ENCODE measurements around the gene ZBED6.

DNA sequence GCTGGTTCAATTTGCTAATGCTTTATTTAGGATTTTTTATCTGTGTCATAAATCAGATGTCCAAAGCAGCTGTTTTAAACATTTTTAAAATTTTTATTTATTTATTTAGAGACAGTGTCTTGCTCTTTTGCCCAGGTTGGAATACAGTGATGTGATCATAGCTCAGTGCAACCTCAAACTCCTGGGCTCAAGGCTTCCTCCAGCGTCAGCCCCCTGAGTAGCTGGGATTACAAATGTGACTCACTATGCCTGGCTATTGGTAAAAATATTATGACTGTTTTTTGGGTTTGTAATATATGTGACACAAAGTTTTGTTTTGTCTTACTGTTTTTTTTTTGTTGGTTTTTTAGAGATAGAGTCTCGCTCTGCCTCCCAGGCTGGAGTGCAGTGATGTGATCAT is 11.8 kb downstream of the ZBED6 start:
- TF ChIP-seq, protein P1, sequence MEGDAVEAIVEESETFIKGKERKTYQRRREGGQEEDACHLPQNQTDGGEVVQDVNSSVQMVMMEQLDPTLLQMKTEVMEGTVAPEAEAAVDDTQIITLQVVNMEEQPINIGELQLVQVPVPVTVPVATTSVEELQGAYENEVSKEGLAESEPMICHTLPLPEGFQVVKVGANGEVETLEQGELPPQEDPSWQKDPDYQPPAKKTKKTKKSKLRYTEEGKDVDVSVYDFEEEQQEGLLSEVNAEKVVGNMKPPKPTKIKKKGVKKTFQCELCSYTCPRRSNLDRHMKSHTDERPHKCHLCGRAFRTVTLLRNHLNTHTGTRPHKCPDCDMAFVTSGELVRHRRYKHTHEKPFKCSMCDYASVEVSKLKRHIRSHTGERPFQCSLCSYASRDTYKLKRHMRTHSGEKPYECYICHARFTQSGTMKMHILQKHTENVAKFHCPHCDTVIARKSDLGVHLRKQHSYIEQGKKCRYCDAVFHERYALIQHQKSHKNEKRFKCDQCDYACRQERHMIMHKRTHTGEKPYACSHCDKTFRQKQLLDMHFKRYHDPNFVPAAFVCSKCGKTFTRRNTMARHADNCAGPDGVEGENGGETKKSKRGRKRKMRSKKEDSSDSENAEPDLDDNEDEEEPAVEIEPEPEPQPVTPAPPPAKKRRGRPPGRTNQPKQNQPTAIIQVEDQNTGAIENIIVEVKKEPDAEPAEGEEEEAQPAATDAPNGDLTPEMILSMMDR (IDR thresholded peaks at IDR 0.05): no peak
- no peak for TF ChIP-seq POLR2A (IDR thresholded peaks at IDR 0.05)
